HEK293 (cell line): ENCODE results near the gene NHLRC1.

Source experiments
- CTCF ChIA-PET: fragments of 350-600 bp; formaldehyde crosslinking; extraction: SDS; loops from one replicate; lab custom pipeline; 2021; ENCODE audit warnings: antibody characterized with exemption; lab: Yijun Ruan, JAX
- POLR2A ChIA-PET: fragments of 300-600 bp; formaldehyde crosslinking; extraction: SDS; loops from one replicate; lab custom pipeline; 2020; ENCODE audit warnings: antibody characterized with exemption, inconsistent platforms; lab: Yijun Ruan, JAX
- H3K27ac ChIP-seq: fragments of 200-500 bp; sonication (Bioruptor generic); 2 replicates; pipeline ENCODE4 v1.5.1; 2014; ENCODE audit warnings: low read depth, low read length, control low read depth, inconsistent platforms; ENCODE audit errors: extremely low read depth
- H3K36me3 ChIP-seq, 2 experiments: fragments of 200-500 bp in 1 of 2; sonication (Bioruptor generic) in 1 of 2; 1 replicate in 1 of 2; 2 replicates in 1 of 2; pipeline ENCODE4 v1.5.1; 2014 to 2017; ENCODE audit warnings: inconsistent platforms in 2 of 2, low read length in 2 of 2; ENCODE audit not compliant: control insufficient read depth in 2 of 2, insufficient read depth in 1 of 2
- H3K4me1 ChIP-seq: fragments of 200-500 bp; sonication (Bioruptor generic); 2 replicates; pipeline ENCODE4 v1.5.1; 2014; ENCODE audit warnings: mild to moderate bottlenecking, low read length, inconsistent platforms; ENCODE audit not compliant: control insufficient read depth, insufficient read depth
- H3K4me3 ChIP-seq: 2 replicates; pipeline ENCODE4 v1.5.1; 2011; ENCODE audit warnings: low read depth, mild to moderate bottlenecking, control low read depth, low read length, moderate library complexity
- H3K9me3 ChIP-seq: fragments of 200-500 bp; sonication (Bioruptor generic); 2 replicates; pipeline ENCODE4 v1.5.1; 2014; ENCODE audit warnings: low read depth, low read length, inconsistent platforms; ENCODE audit not compliant: control insufficient read depth, insufficient read depth
- CTCF ChIP-seq: fragments of 450-650 bp; formaldehyde crosslinking; IDR thresholded peaks from 2 replicates; pipeline ENCODE4 v1.5.1; 2016; ENCODE audit warnings: missing biosample characterization, missing genetic modification characterization
- ELK4 ChIP-seq: IDR thresholded peaks from 2 replicates; pipeline ENCODE4 v1.6.1; 2011; ENCODE audit warnings: mild to moderate bottlenecking, low read depth, low read length, borderline replicate concordance
- KLF10 ChIP-seq: fragments of 450-650 bp; IDR thresholded peaks from 2 replicates; pipeline ENCODE4 v1.5.1; 2018; ENCODE audit warnings: missing biosample characterization, mild to moderate bottlenecking, missing genetic modification characterization
- MEIS1 ChIP-seq: sonication (generic); formaldehyde crosslinking; IDR thresholded peaks from 2 replicates; pipeline ENCODE4 v1.8.1; 2022; ENCODE audit warnings: missing genetic modification reagents, mild to moderate bottlenecking, borderline replicate concordance
- MZF1 ChIP-seq: fragments of 450-650 bp; formaldehyde crosslinking; IDR thresholded peaks from 2 replicates; pipeline ENCODE4 v1.5.1; 2017; ENCODE audit warnings: missing biosample characterization, missing genetic modification characterization, borderline replicate concordance
- ZFP41 ChIP-seq: fragments of 450-650 bp; formaldehyde crosslinking; IDR thresholded peaks from 2 replicates; pipeline ENCODE4 v1.5.1; 2016; ENCODE audit warnings: missing biosample characterization, missing genetic modification characterization, borderline replicate concordance
- ZNF394 ChIP-seq: fragments of 450-650 bp; formaldehyde crosslinking; IDR thresholded peaks from 2 replicates; pipeline ENCODE4 v1.5.1; 2016; ENCODE audit warnings: missing biosample characterization, missing genetic modification characterization, mild to moderate bottlenecking, moderate library complexity, borderline replicate concordance
- ZNF513 ChIP-seq: fragments of 450-650 bp; IDR thresholded peaks from 2 replicates; pipeline ENCODE4 v1.5.1; 2018; ENCODE audit warnings: missing biosample characterization, missing genetic modification characterization
- ZNF585B ChIP-seq: fragments of 450-650 bp; formaldehyde crosslinking; IDR thresholded peaks from 2 replicates; pipeline ENCODE4 v1.5.1; 2016; ENCODE audit warnings: missing biosample characterization, missing genetic modification characterization
- ZNF677 ChIP-seq: fragments of 450-650 bp; IDR thresholded peaks from 2 replicates; pipeline ENCODE4 v1.5.0; 2018; ENCODE audit warnings: missing biosample characterization, mild to moderate bottlenecking, missing genetic modification characterization, moderate library complexity
- ZNF701 ChIP-seq: fragments of 450-650 bp; formaldehyde crosslinking; IDR thresholded peaks from 2 replicates; pipeline ENCODE4 v1.5.1; 2016; ENCODE audit warnings: missing biosample characterization, missing genetic modification characterization
- ZNF707 ChIP-seq: fragments of 450-650 bp; formaldehyde crosslinking; IDR thresholded peaks from 2 replicates; pipeline ENCODE4 v1.5.1; 2016; ENCODE audit warnings: missing biosample characterization, missing genetic modification characterization
- ZSCAN23 ChIP-seq: fragments of 450-650 bp; formaldehyde crosslinking; IDR thresholded peaks from 2 replicates; pipeline ENCODE4 v1.5.1; 2016; ENCODE audit warnings: missing biosample characterization, missing genetic modification characterization
- TF ChIP-seq, protein P1 (sequence below): fragments of 450-650 bp; formaldehyde crosslinking; IDR thresholded peaks from 2 replicates; pipeline ENCODE4 v1.5.1; 2016; ENCODE audit warnings: missing biosample characterization, missing genetic modification characterization

The NHLRC1 gene

GRCh38 chr6:18121580-18122127, 823 bp downstream of the NHLRC1 start:
- Histone ChIP-seq H3K27ac (no peak overlapping the region), H3K4me1 (no peaks in the 10 kb centered on the region; the same call in 1 of the 2 replicates), H3K9me3 (no peaks in the 10 kb centered on the region), H3K4me3 (no peak overlapping the region), H3K36me3 (no peaks in the 10 kb centered on the region)
- TF ChIP-seq ZSCAN23 (tag by site-specific recombination) (no peak), CTCF (0 out of 2 replicates have a peak, but pooled peaks have one; percentile 29), ZNF677 (tag by site-specific recombination) (no peak), KLF10 (tag by site-specific recombination) (no peak), ZNF707 (tag by site-specific recombination) (no peak), ZNF513 (tag by site-specific recombination) (no peak)
- TF ChIP-seq, protein P1, sequence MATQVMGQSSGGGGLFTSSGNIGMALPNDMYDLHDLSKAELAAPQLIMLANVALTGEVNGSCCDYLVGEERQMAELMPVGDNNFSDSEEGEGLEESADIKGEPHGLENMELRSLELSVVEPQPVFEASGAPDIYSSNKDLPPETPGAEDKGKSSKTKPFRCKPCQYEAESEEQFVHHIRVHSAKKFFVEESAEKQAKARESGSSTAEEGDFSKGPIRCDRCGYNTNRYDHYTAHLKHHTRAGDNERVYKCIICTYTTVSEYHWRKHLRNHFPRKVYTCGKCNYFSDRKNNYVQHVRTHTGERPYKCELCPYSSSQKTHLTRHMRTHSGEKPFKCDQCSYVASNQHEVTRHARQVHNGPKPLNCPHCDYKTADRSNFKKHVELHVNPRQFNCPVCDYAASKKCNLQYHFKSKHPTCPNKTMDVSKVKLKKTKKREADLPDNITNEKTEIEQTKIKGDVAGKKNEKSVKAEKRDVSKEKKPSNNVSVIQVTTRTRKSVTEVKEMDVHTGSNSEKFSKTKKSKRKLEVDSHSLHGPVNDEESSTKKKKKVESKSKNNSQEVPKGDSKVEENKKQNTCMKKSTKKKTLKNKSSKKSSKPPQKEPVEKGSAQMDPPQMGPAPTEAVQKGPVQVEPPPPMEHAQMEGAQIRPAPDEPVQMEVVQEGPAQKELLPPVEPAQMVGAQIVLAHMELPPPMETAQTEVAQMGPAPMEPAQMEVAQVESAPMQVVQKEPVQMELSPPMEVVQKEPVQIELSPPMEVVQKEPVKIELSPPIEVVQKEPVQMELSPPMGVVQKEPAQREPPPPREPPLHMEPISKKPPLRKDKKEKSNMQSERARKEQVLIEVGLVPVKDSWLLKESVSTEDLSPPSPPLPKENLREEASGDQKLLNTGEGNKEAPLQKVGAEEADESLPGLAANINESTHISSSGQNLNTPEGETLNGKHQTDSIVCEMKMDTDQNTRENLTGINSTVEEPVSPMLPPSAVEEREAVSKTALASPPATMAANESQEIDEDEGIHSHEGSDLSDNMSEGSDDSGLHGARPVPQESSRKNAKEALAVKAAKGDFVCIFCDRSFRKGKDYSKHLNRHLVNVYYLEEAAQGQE = no peak
- ChIA-PET CTCF (interaction anchor here (0.6 to 2.1 kb wide), 28 partner anchors 8 to 965 kb away, joined by 3 to 12 read pairs (median 4); no protein-coding TSS in a partner anchor), POLR2A (interaction anchor here (0.6 kb wide), 2 partner anchors 27 to 134 kb away, joined by 3 read pairs; no protein-coding TSS in a partner anchor)

- Histone ChIP-seq H3K36me3 (no peaks in the 10 kb centered on the region), H3K4me1 (no peaks in the 10 kb centered on the region; the same call in 1 of the 2 replicates), H3K4me3 (no peak overlapping the region), H3K27ac (no peak overlapping the region), H3K9me3 (no peaks in the 10 kb centered on the region)
- TF ChIP-seq MZF1 (tag by site-specific recombination) = no peak
- TF ChIP-seq ELK4 = no peak
- TF ChIP-seq ZNF585B (tag by site-specific recombination) = no peak
- no peak for TF ChIP-seq ZFP41 (tag by site-specific recombination)
- no peak for TF ChIP-seq MEIS1 (CRISPR knock-in tag)
- no peak for TF ChIP-seq ZNF701 (tag by site-specific recombination)
- TF ChIP-seq, protein P1 = no peak
- no peak for TF ChIP-seq ZNF394
- ChIA-PET CTCF (no interaction called here), POLR2A (interaction anchor here (0.5 to 0.6 kb wide), 3 partner anchors 65 to 1876 kb away, joined by 3 to 4 read pairs (median 3); no protein-coding TSS in a partner anchor)
Observed at GRCh38 chr6:18119236-18119635, 3.2 kb downstream of the NHLRC1 start.
